Fibroblast of pulmonary artery (primary cell): ENCODE data around the gene C11orf21.

ENCODE experiments used
- DNase-seq: peaks from one replicate; pipeline ENCODE4 v3.0.0-alpha.2; 2010; ENCODE audit warnings: low read depth
- H3K4me3 ChIP-seq: replicated peaks from 2 replicates; pipeline ENCODE4 v1.5.1; 2011; ENCODE audit warnings: low read depth, mild to moderate bottlenecking, control low read depth, low read length, moderate library complexity
- CTCF ChIP-seq: IDR thresholded peaks from 2 replicates; pipeline ENCODE4 v1.5.1; 2011; ENCODE audit warnings: mild to moderate bottlenecking, control low read depth, low read length, inconsistent platforms; ENCODE audit errors: missing control alignments

The C11orf21 gene

GRCh38 chr11:2320568-2321310, 19.0 kb upstream of the C11orf21 start:
- H3K4me3 ChIP-seq: no peak overlapping the region
- TF ChIP-seq CTCF: no peak
- no peak for DNase-seq

GRCh38 chr11:2319791-2320472, 18.2 kb upstream of the C11orf21 start:
- H3K4me3 ChIP-seq: no peak overlapping the region
- TF ChIP-seq CTCF: no peak
- no peak for DNase-seq

GRCh38 chr11:2318707-2319106, 17.0 kb upstream of the C11orf21 start:
- no peak for TF ChIP-seq CTCF
- no peak for DNase-seq

GRCh38 chr11:2318123-2318522, 16.4 kb upstream of the C11orf21 start:
- no peak for DNase-seq
- TF ChIP-seq CTCF: no peak
- no peak overlapping the region for H3K4me3 ChIP-seq

More at GRCh38 chr11:2318707-2319106, 17.0 kb upstream of the C11orf21 start:
- H3K4me3 ChIP-seq: no peak overlapping the region

GRCh38 chr11:2317354-2318050, 15.8 kb upstream of the C11orf21 start:
- no peak for DNase-seq
- H3K4me3 ChIP-seq: no peak overlapping the region
- no peak for TF ChIP-seq CTCF

GRCh38 chr11:2316963-2317244, 15.2 kb upstream of the C11orf21 start:
- no peak for TF ChIP-seq CTCF
- no peak overlapping the region for H3K4me3 ChIP-seq
- DNase-seq: no peak
